BE2C (cell line): ENCODE data around the gene LMBRD2. TPM values are rescaled to one million over a fixed set of nuclear protein-coding genes. Genes with fewer than 3 reads are reported as not detected.
A peak's percentile ranks its signal among the peaks of the same experiment; 100 is the strongest.
"Not testable (repeated sequence)": the region's sequence is repeated elsewhere in the genome, so short reads cannot be mapped to it uniquely, and the experiment has no call there.

Source experiments
- DNase-seq: peaks from one replicate; pipeline ENCODE4 v3.0.0-alpha.2; 2020
- H3K27me3 ChIP-seq: fragments of 250-450 bp; sonication (Bioruptor Pico); 2 replicates; pipeline ENCODE4 v1.5.1; 2020; ENCODE audit warnings: mild to moderate bottlenecking
- H3K36me3 ChIP-seq: fragments of 250-450 bp; sonication (Bioruptor Pico); 2 replicates; pipeline ENCODE4 v1.5.1; 2020; ENCODE audit warnings: mild to moderate bottlenecking
- H3K4me1 ChIP-seq: fragments of 250-450 bp; sonication (Bioruptor Pico); 2 replicates; pipeline ENCODE4 v1.5.1; 2020
- H3K4me3 ChIP-seq: 2 replicates; pipeline ENCODE4 v1.5.1; 2011; ENCODE audit warnings: low read depth, low read length
- H3K9me3 ChIP-seq: fragments of 250-450 bp; sonication (Bioruptor Pico); 2 replicates; pipeline ENCODE4 v1.5.1; 2020
- polyA plus RNA-seq: library from polyadenylated mRNA; unstranded; fragments of >200 nt; gene quantifications from one replicate; pipeline ENCODE4 v1.2.1, GENCODE V29; 2012; ENCODE audit warnings: low read depth, missing spikeins; ENCODE audit not compliant: insufficient read length, insufficient read depth
- TF ChIP-seq, protein P1 (sequence below): IDR thresholded peaks from 2 replicates; pipeline ENCODE4 v1.5.1; 2012; ENCODE audit warnings: mild to moderate bottlenecking, low read depth, low read length

Gene LMBRD2
- polyA plus RNA-seq: 5.6 TPM

- peak; percentile 99 for DNase-seq
- Histone ChIP-seq H3K27me3 (no peaks in the 10 kb centered on the region), H3K36me3 (peaks cover 40% of the 10 kb centered on the region), H3K9me3 (no peaks in the 10 kb centered on the region), H3K4me1 (peaks cover 6% of the 10 kb centered on the region), H3K4me3 (peak within 1 kb of the TSS; percentile 96)
- TF ChIP-seq, protein P1, sequence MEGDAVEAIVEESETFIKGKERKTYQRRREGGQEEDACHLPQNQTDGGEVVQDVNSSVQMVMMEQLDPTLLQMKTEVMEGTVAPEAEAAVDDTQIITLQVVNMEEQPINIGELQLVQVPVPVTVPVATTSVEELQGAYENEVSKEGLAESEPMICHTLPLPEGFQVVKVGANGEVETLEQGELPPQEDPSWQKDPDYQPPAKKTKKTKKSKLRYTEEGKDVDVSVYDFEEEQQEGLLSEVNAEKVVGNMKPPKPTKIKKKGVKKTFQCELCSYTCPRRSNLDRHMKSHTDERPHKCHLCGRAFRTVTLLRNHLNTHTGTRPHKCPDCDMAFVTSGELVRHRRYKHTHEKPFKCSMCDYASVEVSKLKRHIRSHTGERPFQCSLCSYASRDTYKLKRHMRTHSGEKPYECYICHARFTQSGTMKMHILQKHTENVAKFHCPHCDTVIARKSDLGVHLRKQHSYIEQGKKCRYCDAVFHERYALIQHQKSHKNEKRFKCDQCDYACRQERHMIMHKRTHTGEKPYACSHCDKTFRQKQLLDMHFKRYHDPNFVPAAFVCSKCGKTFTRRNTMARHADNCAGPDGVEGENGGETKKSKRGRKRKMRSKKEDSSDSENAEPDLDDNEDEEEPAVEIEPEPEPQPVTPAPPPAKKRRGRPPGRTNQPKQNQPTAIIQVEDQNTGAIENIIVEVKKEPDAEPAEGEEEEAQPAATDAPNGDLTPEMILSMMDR: no peak
Observed at GRCh38 chr5:36151434-36152323, at the start of gene LMBRD2, which contains the start of gene SKP2. Gene LMBRD2, minus strand, starts transcription at chr5:36151887. Its CDS starts 8,538 bp downstream, at chr5:36143349. Gene SKP2, plus strand, starts transcription at chr5:36152111. Its CDS starts 152 bp downstream, at chr5:36152263.

DNA sequence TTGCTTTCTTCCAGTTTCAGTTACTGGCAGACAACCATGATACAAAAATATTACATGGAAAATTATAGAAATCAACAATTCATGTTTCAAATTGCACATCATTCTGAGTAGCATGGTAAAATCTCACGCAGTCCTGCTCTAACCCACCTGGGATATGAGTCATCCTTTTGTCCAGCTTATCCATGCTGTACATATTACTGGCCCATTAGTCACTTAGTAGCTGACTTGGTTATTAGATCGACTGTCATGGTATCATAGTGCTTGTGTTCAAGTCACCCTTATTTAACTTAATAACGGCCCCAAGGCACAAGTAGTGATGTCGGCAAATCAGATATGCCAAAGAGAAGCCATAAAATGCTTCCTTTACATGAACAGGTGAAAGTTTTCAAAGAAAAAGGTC is 48.8 kb upstream of the LMBRD2 start:
- H3K4me3 ChIP-seq: no peak overlapping the region
- TF ChIP-seq, protein P1: no peak
- H3K27me3 ChIP-seq: no peaks in the 10 kb centered on the region
- peaks cover 15% of the 10 kb centered on the region for H3K4me1 ChIP-seq
- peaks cover 4% of the 10 kb centered on the region; the same call in 1 of the 2 replicates for H3K36me3 ChIP-seq
- DNase-seq: peak; percentile 39
- H3K9me3 ChIP-seq: no peaks in the 10 kb centered on the region

GRCh38 chr5:36199620-36200019 is 47.9 kb upstream of the LMBRD2 start:
- DNase-seq: no peak
- TF ChIP-seq, protein P1: no peak
- Histone ChIP-seq H3K4me1 (peaks cover 15% of the 10 kb centered on the region), H3K27me3 (no peaks in the 10 kb centered on the region), H3K9me3 (no peaks in the 10 kb centered on the region), H3K4me3 (no peak overlapping the region), H3K36me3 (peaks cover 6% of the 10 kb centered on the region; the same call in 1 of the 2 replicates)

DNA sequence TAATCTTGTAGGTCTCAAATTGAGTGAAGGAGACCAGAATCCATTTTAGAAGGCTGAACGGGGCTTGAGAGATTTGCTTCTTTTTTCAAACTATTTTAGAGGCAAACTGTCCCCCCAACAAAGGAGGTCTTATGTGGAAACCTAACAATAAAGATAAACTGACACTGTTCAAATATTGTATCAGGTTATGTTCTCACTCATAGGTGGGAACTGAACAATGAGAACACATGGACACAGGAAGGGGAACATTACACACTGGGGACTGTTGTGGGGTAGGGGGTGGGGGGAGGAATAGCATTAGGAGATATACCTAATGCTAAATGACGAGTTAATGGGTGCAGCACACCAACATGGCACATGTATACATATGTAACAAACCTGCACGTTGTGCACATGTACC is 47.1 kb upstream of the LMBRD2 start:
- not testable (repeated sequence) for H3K9me3 ChIP-seq, H3K27me3 ChIP-seq, H3K36me3 ChIP-seq, DNase-seq, H3K4me3 ChIP-seq
- peaks cover 15% of the 10 kb centered on the region for H3K4me1 ChIP-seq

DNA sequence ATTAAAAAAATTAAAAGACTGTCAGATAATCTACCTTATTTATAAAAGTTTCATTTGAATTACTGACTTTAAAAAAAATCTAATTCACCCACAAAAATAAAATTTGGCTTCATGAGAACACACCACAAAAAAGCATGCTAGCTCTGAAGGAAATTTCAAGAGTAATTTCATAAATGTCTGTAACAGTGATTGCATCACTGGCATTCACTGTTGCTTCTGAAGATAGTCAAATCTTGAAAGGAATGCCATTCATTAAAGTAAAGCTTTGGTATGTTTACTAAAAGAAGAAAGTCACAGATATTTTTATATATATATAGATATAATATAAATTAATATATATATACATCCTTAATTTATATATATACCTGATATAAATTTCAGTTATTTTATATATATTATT is 46.6 kb upstream of the LMBRD2 start:
- H3K4me3 ChIP-seq: no peak overlapping the region
- peaks cover 15% of the 10 kb centered on the region for H3K4me1 ChIP-seq
- H3K9me3 ChIP-seq: no peaks in the 10 kb centered on the region
- H3K27me3 ChIP-seq: no peaks in the 10 kb centered on the region
- no peak for DNase-seq
- TF ChIP-seq, protein P1: no peak
- H3K36me3 ChIP-seq: peaks cover 6% of the 10 kb centered on the region; the same call in 1 of the 2 replicates

DNA sequence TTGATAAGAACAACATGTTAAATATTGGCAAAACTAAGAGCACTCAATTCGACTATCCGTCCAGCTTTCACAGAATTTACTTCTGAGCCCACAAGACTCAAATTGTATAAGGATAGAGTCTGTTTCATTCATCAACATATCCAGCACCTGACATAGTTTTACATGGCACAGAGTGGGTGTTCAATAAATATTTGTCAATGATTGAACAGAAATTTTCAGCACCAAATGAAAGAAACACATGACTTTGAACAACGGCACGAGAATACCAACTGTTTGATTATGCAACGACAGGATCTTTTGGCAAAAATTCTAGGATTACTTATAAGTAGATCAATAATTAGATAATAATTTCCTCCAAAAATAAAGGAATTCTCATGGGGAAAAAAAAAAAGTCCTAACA is 42.1 kb upstream of the LMBRD2 start:
- Histone ChIP-seq H3K4me3 (no peak overlapping the region), H3K9me3 (no peaks in the 10 kb centered on the region; the same call in 1 of the 2 replicates), H3K27me3 (no peaks in the 10 kb centered on the region), H3K36me3 (peaks cover 43% of the 10 kb centered on the region), H3K4me1 (no peaks in the 10 kb centered on the region)
- TF ChIP-seq, protein P1: no peak
- no peak for DNase-seq

DNA sequence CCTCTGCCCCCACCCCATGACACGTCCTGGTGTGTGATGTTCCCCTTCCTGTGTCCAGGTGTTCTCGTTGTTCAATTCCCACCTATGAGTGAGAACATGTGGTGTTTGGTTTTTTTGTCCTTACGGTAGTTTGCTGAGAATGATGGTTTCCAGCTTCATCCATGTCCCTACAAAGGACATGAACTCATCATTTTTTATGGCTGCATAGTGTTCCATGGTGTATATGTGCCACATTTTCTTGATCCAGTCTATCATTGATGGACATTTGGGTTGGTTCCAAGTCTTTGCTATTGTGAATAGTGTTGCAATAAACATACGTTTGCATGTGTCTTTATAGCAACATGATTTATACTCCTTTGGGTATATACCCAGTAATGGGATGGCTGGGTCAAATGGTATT is 32.7 kb upstream of the LMBRD2 start:
- not testable (repeated sequence) for DNase-seq, H3K27me3 ChIP-seq, H3K9me3 ChIP-seq, H3K4me3 ChIP-seq, H3K4me1 ChIP-seq
- H3K36me3 ChIP-seq: peaks cover 65% of the 10 kb centered on the region
